Fibroblast of villous mesenchyme (primary cell): ENCODE data around the gene GPR62. TPM values are rescaled to one million over a fixed set of nuclear protein-coding genes. Genes with fewer than 3 reads are reported as not detected.

Source experiments
- DNase-seq: peaks from one replicate; pipeline ENCODE4 v3.0.0-alpha.2; 2010; ENCODE audit warnings: low read depth
- H3K4me3 ChIP-seq: 2 replicates; pipeline ENCODE4 v1.5.1; 2011; ENCODE audit warnings: low read depth, mild to moderate bottlenecking, low read length
- small RNA-seq: library from RNA; depleted of rRNA; stranded (forward); fragments of <200 nt; gene quantifications from one replicate; pipeline ENCODE3, GENCODE V24; 2012
- total RNA-seq: library from RNA; depleted of rRNA; stranded (reverse); fragments of >200 nt; gene quantifications from 2 replicates; pipeline ENCODE4 v1.2.3, GENCODE V29; 2012
- TF ChIP-seq, protein P1 (sequence below): IDR thresholded peaks from 2 replicates; pipeline ENCODE4 v1.5.1; 2012; ENCODE audit warnings: low read depth, mild to moderate bottlenecking, low read length; ENCODE audit not compliant: insufficient read depth

Gene GPR62
- total RNA-seq, 1 donor, result under 0.01 TPM

DNA sequence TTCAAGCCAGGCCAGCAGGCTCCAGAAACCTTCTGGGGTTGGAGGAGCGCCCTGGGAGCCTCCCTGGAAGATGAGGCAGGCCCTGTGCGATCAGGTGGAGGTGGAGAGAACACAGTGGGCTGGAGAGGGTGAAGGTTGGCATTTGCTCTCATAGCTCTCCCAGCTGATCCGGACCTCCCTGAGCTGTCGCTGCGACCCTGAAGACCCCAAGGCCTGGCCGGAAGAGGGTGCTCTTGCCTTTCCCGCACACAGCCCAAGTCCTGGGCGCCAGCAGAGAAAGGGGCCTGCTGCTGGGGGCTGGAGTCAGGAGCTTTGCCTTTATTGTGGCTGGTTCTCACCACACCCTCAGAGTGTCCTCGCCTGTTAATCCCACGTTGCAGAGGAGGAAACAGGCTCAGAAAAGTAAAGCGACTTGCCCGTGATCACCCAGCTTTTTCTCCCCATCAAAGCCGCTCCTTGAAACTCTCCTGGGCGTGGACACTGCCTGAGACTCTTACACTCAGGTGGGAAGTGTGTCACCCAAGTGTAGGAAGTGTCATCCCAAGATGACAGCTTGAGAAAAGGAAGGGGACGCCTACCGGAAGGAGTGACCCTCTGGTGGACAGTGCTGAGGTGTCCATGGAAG lies 49.1 kb downstream of the GPR62 start:
- no peak overlapping the region for H3K4me3 ChIP-seq
- TF ChIP-seq, protein P1, sequence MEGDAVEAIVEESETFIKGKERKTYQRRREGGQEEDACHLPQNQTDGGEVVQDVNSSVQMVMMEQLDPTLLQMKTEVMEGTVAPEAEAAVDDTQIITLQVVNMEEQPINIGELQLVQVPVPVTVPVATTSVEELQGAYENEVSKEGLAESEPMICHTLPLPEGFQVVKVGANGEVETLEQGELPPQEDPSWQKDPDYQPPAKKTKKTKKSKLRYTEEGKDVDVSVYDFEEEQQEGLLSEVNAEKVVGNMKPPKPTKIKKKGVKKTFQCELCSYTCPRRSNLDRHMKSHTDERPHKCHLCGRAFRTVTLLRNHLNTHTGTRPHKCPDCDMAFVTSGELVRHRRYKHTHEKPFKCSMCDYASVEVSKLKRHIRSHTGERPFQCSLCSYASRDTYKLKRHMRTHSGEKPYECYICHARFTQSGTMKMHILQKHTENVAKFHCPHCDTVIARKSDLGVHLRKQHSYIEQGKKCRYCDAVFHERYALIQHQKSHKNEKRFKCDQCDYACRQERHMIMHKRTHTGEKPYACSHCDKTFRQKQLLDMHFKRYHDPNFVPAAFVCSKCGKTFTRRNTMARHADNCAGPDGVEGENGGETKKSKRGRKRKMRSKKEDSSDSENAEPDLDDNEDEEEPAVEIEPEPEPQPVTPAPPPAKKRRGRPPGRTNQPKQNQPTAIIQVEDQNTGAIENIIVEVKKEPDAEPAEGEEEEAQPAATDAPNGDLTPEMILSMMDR, result peak; percentile 76
- DNase-seq, result peak; percentile 59

DNA sequence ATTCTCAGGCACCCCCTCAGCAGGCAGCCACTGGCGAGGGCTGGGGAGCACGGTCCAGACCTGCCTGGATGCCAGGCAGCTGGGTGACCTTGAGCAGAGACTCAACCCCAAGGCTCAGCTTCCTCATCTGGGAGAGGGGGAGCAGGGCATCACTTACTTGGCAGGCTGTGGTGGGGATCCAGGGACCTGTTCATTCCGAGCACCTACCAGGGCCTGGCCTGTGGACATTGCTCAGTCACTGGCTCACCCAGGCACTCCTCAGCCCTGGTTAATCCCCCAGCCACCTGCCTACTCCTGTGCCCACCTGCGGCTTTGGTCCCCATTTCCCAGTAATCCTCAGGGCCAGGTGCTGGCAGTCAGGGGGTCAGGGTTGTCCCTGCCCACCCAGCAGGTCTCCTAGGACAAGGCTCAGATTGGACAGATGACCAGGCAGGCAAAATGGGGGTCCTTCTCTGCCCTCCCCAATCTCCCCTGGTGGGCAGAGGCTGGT lies 49.8 kb downstream of the GPR62 start:
- no peak for DNase-seq
- no peak overlapping the region for H3K4me3 ChIP-seq
- TF ChIP-seq, protein P1, result no peak

DNA sequence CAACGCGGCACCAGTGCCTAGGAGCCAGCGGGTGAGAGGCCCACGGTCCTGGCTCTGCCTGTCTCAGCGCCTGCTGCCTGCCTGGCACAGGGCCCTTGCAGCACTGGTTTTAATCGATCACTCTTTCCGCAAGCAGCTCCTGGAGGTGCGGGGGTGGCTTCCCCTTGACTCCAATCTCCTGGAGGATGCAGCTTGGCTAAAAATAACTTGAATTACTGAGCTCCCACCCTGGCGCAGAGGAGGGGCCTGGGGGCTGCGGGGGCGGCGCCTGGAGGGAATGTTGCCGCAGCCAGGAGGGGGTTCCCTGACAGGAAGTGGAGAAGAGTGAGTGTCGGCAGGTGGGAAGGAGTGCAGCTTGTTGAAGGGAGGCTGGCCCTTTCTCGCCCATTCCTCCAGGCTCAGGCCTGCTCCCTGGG lies 50.4 kb downstream of the GPR62 start:
- no peak for DNase-seq
- no peak overlapping the region for H3K4me3 ChIP-seq
- TF ChIP-seq, protein P1, result no peak

GRCh38 chr3:52006017-52006819 lies 51.0 kb downstream of the GPR62 start:
- no peak for DNase-seq
- TF ChIP-seq, protein P1, result no peak

DNA sequence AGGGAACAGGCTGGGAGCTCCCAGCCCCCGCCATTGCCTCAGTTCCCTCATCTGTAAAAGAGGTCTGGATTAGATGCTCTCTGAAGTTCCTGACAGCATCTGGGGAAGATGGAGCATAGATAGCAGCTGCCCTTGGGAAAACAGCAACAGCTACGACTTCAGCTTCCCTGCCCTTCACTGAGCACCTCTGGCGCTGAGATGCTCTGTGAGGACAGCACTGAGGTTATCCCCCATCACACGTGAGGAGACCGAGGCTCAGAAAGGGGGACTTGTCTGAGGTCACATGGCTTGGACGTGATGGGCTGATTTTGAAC lies 51.6 kb downstream of the GPR62 start:
- no peak overlapping the region for H3K4me3 ChIP-seq
- no peak for DNase-seq
- TF ChIP-seq, protein P1, result no peak

More at GRCh38 chr3:52006017-52006819, 51.0 kb downstream of the GPR62 start:
- no peak overlapping the region for H3K4me3 ChIP-seq

Small RNA genes lying within 50 kb of the gene (small RNA-seq; reads per million reads assigned to genes)
- gene AC115284.1, result not detected

Other genes starting within 250 kb of the GPR62 start
- gene GRM2, start 248.3 kb upstream of the GPR62 start, total RNA-seq, result under 0.01 TPM in 1 of 2 replicates, not detected in the other
- gene IQCF6, start 176.1 kb upstream of the GPR62 start, total RNA-seq, result not detected in 2 replicates
- gene IQCF2, start 93.8 kb upstream of the GPR62 start, total RNA-seq, result not detected in 2 replicates
- not detected in 2 replicates for gene IQCF5, start 79.8 kb upstream of the GPR62 start, total RNA-seq
- gene IQCF1, start 52.0 kb upstream of the GPR62 start, total RNA-seq, result not detected in 2 replicates
- 22.5 and 24.8 TPM in 2 replicates for gene RRP9, start 13.5 kb upstream of the GPR62 start, total RNA-seq
- gene PARP3, start 13.0 kb upstream of the GPR62 start, total RNA-seq, result 24.6 and 25.1 TPM in 2 replicates
- gene PCBP4, start 12.1 kb downstream of the GPR62 start, total RNA-seq, result 29.4 and 42.2 TPM in 2 replicates
- 18.0 and 19.9 TPM in 2 replicates for gene ABHD14B, start 18.7 kb downstream of the GPR62 start, total RNA-seq
- gene ABHD14A, start 19.7 kb downstream of the GPR62 start, total RNA-seq, result 5.2 and 7.1 TPM in 2 replicates
- gene ACY1, start 28.2 kb downstream of the GPR62 start, total RNA-seq, result 23.3 and 37.7 TPM in 2 replicates
- 617 and 759 TPM in 2 replicates for gene RPL29, start 40.5 kb downstream of the GPR62 start, total RNA-seq
- 20.9 and 21.2 TPM in 2 replicates for gene DUSP7, start 101.2 kb downstream of the GPR62 start, total RNA-seq
- gene POC1A, start 199.0 kb downstream of the GPR62 start, total RNA-seq, result 5.6 and 6.1 TPM in 2 replicates
- 42.5 and 52.2 TPM in 2 replicates for gene ALAS1, start 242.8 kb downstream of the GPR62 start, total RNA-seq